Measurements from ENCODE around the gene SNAPC4. TPM values are rescaled to one million over a fixed set of nuclear protein-coding genes. Genes with fewer than 3 reads are reported as not detected.

The SNAPC4 gene
- polyA plus RNA-seq, 1 of the 3 experiments (the other 2 are of a cell fraction): 9.2 TPM

- no peak for DNase-seq
- H3K9me2 ChIP-seq: no peaks in the 10 kb centered on the region
- no peak overlapping the region for H2AFZ ChIP-seq (ENCODE audit: low read depth)
- no peaks in the 10 kb centered on the region for H3F3A ChIP-seq (replicated peaks; ENCODE audit: insufficient read depth)
- H3K4me1 ChIP-seq (ENCODE audit: control insufficient read depth in 1 of 2, insufficient read depth in 2 of 2, low read depth in 1 of 2, low read length in 1 of 2): peaks cover 0 to 36% of the 10 kb centered on the region in 2 experiments; a peak in 1 of 4 replicates
- 98% methylated on average over 7 of the region's 32 CpGs for WGBS (ENCODE audit: low lambda C conversion rate)
- ChIA-PET POLR2A (interaction anchor here (1.0 kb wide), 1 partner anchor 12 kb away, joined by 3 read pairs; no protein-coding TSS in a partner anchor), CTCF (interaction anchor here (1.7 to 3.9 kb wide), 2 partner anchors 14 to 23 kb away, joined by 4 to 15 read pairs; partner anchors contain the start of gene DNLZ)
- no peak overlapping the region for H3K9ac ChIP-seq
- H3K79me2 ChIP-seq (ENCODE audit: insufficient read depth): no peaks in the 10 kb centered on the region
- no peak overlapping the region for H3K4me2 ChIP-seq
- H3K27me3 ChIP-seq (ENCODE audit: insufficient read depth): no peaks in the 10 kb centered on the region
- H3K9me3 ChIP-seq: no peaks in the 10 kb centered on the region
- H3K4me3 ChIP-seq (ENCODE audit: low read depth in 2 of 2, low read length in 1 of 2): no peak overlapping the region
- H3K27ac ChIP-seq (ENCODE audit: low read depth in 2 of 2, low read length in 1 of 2): no peak overlapping the region; a peak in 1 of 4 replicates
- TF ChIP-seq EZH2phosphoT487 (IDR thresholded peaks at IDR 0.05; ENCODE audit: borderline replicate concordance, low read depth): no peak
- TF ChIP-seq FOXM1 (IDR thresholded peaks at IDR 0.05; ENCODE audit: low read depth): no peak
- no peak for TF ChIP-seq RAD21 (IDR thresholded peaks at IDR 0.05; ENCODE audit: low read length)
- no peak for TF ChIP-seq JUND (IDR thresholded peaks at IDR 0.05)
- peaks cover 0 to 59% of the 10 kb centered on the region in 2 experiments for H3K36me3 ChIP-seq (replicated peaks in 1 of 2; ENCODE audit: control insufficient read depth in 1 of 2, insufficient read depth in 2 of 2, low read length in 1 of 2)
- no peaks in the 10 kb centered on the region for H4K20me1 ChIP-seq (ENCODE audit: insufficient read depth)
Observed at GRCh38 chr9:136377341-136378169, 22.4 kb downstream of the SNAPC4 start.

DNA sequence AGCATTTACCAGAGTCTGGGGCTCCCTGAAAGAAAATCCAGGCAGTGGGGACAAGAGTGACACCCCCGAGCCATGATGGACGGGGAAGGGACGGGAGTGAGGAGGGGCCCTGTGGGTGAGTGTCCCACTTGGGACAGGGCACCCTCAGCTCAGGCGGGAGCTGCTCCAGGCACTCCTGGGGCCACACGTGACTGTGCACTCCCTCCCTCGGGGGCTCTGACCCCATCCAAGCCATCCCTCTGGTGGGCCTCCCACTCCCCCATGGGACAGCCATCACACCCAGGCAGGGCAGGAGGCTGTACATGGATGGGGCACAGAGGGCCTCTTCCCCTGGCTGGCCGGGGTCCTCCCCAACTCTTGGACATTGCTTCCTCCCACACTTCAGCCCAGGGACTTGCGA, 23.5 kb downstream of the SNAPC4 start:
- no peaks in the 10 kb centered on the region for H3F3A ChIP-seq (replicated peaks; ENCODE audit: insufficient read depth)
- no peaks in the 10 kb centered on the region for H3K27me3 ChIP-seq (ENCODE audit: insufficient read depth)
- ChIA-PET CTCF (interaction anchor here (1.2 to 3.9 kb wide), 3 partner anchors 13 to 24 kb away, joined by 3 to 15 read pairs (median 4); partner anchors contain the start of gene DNLZ), POLR2A (no interaction called here)
- no peaks in the 10 kb centered on the region for H3K79me2 ChIP-seq (ENCODE audit: insufficient read depth)
- no peaks in the 10 kb centered on the region for H3K9me2 ChIP-seq
- no peak overlapping the region for H2AFZ ChIP-seq (ENCODE audit: low read depth)
- no peak overlapping the region for H3K4me3 ChIP-seq (ENCODE audit: low read depth in 2 of 2, low read length in 1 of 2)
- DNase-seq: no peak
- H3K9me3 ChIP-seq: no peaks in the 10 kb centered on the region
- WGBS (ENCODE audit: low lambda C conversion rate): 95% methylated on average over 4 of the region's 8 CpGs
- no peak for TF ChIP-seq CHD2 (IDR thresholded peaks at IDR 0.05; ENCODE audit: low read length, partially characterized antibody)
- no peak for TF ChIP-seq NFIC (IDR thresholded peaks at IDR 0.05; ENCODE audit: borderline replicate concordance)
- no peak for TF ChIP-seq TCF12 (IDR thresholded peaks at IDR 0.05)
- TF ChIP-seq, protein P1, sequence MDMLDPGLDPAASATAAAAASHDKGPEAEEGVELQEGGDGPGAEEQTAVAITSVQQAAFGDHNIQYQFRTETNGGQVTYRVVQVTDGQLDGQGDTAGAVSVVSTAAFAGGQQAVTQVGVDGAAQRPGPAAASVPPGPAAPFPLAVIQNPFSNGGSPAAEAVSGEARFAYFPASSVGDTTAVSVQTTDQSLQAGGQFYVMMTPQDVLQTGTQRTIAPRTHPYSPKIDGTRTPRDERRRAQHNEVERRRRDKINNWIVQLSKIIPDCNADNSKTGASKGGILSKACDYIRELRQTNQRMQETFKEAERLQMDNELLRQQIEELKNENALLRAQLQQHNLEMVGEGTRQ (IDR thresholded peaks at IDR 0.05; ENCODE audit: borderline replicate concordance, low read depth, low read length): no peak
- TF ChIP-seq, protein P2, sequence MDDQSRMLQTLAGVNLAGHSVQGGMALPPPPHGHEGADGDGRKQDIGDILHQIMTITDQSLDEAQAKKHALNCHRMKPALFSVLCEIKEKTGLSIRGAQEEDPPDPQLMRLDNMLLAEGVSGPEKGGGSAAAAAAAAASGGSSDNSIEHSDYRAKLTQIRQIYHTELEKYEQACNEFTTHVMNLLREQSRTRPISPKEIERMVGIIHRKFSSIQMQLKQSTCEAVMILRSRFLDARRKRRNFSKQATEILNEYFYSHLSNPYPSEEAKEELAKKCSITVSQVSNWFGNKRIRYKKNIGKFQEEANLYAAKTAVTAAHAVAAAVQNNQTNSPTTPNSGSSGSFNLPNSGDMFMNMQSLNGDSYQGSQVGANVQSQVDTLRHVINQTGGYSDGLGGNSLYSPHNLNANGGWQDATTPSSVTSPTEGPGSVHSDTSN (IDR thresholded peaks at IDR 0.05): no peak
- no peak for TF ChIP-seq IRF3 (IDR thresholded peaks at IDR 0.05; ENCODE audit: low read depth, low read length)
- TF ChIP-seq, protein P3, sequence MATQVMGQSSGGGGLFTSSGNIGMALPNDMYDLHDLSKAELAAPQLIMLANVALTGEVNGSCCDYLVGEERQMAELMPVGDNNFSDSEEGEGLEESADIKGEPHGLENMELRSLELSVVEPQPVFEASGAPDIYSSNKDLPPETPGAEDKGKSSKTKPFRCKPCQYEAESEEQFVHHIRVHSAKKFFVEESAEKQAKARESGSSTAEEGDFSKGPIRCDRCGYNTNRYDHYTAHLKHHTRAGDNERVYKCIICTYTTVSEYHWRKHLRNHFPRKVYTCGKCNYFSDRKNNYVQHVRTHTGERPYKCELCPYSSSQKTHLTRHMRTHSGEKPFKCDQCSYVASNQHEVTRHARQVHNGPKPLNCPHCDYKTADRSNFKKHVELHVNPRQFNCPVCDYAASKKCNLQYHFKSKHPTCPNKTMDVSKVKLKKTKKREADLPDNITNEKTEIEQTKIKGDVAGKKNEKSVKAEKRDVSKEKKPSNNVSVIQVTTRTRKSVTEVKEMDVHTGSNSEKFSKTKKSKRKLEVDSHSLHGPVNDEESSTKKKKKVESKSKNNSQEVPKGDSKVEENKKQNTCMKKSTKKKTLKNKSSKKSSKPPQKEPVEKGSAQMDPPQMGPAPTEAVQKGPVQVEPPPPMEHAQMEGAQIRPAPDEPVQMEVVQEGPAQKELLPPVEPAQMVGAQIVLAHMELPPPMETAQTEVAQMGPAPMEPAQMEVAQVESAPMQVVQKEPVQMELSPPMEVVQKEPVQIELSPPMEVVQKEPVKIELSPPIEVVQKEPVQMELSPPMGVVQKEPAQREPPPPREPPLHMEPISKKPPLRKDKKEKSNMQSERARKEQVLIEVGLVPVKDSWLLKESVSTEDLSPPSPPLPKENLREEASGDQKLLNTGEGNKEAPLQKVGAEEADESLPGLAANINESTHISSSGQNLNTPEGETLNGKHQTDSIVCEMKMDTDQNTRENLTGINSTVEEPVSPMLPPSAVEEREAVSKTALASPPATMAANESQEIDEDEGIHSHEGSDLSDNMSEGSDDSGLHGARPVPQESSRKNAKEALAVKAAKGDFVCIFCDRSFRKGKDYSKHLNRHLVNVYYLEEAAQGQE (IDR thresholded peaks at IDR 0.05; ENCODE audit: low read depth, low read length): no peak
- no peak for TF ChIP-seq SMC3 (IDR thresholded peaks at IDR 0.05; ENCODE audit: low read depth, low read length)
- TF ChIP-seq, protein P4, sequence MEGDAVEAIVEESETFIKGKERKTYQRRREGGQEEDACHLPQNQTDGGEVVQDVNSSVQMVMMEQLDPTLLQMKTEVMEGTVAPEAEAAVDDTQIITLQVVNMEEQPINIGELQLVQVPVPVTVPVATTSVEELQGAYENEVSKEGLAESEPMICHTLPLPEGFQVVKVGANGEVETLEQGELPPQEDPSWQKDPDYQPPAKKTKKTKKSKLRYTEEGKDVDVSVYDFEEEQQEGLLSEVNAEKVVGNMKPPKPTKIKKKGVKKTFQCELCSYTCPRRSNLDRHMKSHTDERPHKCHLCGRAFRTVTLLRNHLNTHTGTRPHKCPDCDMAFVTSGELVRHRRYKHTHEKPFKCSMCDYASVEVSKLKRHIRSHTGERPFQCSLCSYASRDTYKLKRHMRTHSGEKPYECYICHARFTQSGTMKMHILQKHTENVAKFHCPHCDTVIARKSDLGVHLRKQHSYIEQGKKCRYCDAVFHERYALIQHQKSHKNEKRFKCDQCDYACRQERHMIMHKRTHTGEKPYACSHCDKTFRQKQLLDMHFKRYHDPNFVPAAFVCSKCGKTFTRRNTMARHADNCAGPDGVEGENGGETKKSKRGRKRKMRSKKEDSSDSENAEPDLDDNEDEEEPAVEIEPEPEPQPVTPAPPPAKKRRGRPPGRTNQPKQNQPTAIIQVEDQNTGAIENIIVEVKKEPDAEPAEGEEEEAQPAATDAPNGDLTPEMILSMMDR (IDR thresholded peaks at IDR 0.05): no peak
- no peak for TF ChIP-seq RCOR1 (IDR thresholded peaks at IDR 0.05; ENCODE audit: low read length)
- H3K36me3 ChIP-seq (replicated peaks in 1 of 2; ENCODE audit: control insufficient read depth in 1 of 2, insufficient read depth in 2 of 2, low read length in 1 of 2): peaks cover 0 to 50% of the 10 kb centered on the region in 2 experiments
- H4K20me1 ChIP-seq (ENCODE audit: insufficient read depth): no peaks in the 10 kb centered on the region
- H3K4me2 ChIP-seq: no peak overlapping the region
- no peak overlapping the region for H3K27ac ChIP-seq (ENCODE audit: low read depth in 2 of 2, low read length in 1 of 2)
- peaks cover 0 to 43% of the 10 kb centered on the region in 2 experiments; a peak in 1 of 4 replicates for H3K4me1 ChIP-seq (ENCODE audit: control insufficient read depth in 1 of 2, insufficient read depth in 2 of 2, low read depth in 1 of 2, low read length in 1 of 2)
- H3K9ac ChIP-seq: no peak overlapping the region
